Measurements from ENCODE around the gene DPP6. TPM values are rescaled to one million over a fixed set of nuclear protein-coding genes. Genes with fewer than 3 reads are reported as not detected.

Gene DPP6
- total RNA-seq, 1 experiment from 2014 or later = not detected

DNA sequence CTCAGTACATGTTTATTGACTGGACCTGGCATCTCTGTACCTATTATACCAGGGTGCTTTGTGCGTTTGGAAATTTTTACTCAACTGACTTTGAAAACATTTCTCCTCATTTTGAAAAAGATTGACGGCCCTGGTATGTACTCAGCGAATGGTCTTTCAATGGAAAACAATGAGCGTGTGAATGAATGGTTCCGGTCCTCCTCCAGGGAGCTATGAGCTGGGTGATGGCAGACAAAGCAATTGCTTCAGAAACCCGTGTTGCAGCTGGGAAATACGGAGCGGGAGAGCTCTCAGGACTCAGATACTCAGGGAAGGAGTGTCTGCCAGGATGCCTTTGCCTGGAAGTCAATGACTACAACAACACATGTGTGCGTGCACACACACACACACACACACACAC is 824.8 kb downstream of the DPP6 start:
- H3K9me2 ChIP-seq (replicated peaks; ENCODE audit: low read length) = no peaks in the 10 kb centered on the region
- intact Hi-C loops (cut with micrococcal nuclease) = no loop called here
- no peaks in the 10 kb centered on the region for H3K79me2 ChIP-seq (ENCODE audit: low read length)
- peaks cover 51% of the 10 kb centered on the region for H3K27me3 ChIP-seq (ENCODE audit: low read length)
- ChIA-PET POLR2A (ENCODE audit: unreplicated experiment) (no interaction called here), CTCF (no interaction called here)
- no peaks in the 10 kb centered on the region for H3F3A ChIP-seq (ENCODE audit: low read length, unreplicated experiment)
- TF ChIP-seq EZH2phosphoT487 (IDR thresholded peaks at IDR 0.05; ENCODE audit: borderline replicate concordance, low read length) = no peak
- TF ChIP-seq CTCF (conservative IDR thresholded peaks at IDR 0.05; ENCODE audit: low read depth, low read length) = no peak
- no peak for TF ChIP-seq EZH2 (IDR thresholded peaks at IDR 0.05; ENCODE audit: low read length, unreplicated experiment)
- H3K4me1 ChIP-seq (ENCODE audit: insufficient read depth, low read length) = no peaks in the 10 kb centered on the region
- H3K9ac ChIP-seq (ENCODE audit: low read length) = no peak overlapping the region
- H2AFZ ChIP-seq (ENCODE audit: low read length) = no peak overlapping the region
- H3K9me3 ChIP-seq (ENCODE audit: low read length) = no peaks in the 10 kb centered on the region
- H3K36me3 ChIP-seq (ENCODE audit: low read depth, low read length) = no peaks in the 10 kb centered on the region
- no peak overlapping the region for H3K4me2 ChIP-seq (ENCODE audit: low read length)
- ATAC-seq (no peak), DNase-seq (no peak)
- no peak overlapping the region for H3K4me3 ChIP-seq (ENCODE audit: low read length)
- no peaks in the 10 kb centered on the region for H4K20me1 ChIP-seq (ENCODE audit: low read length)
- no peak overlapping the region for H3K27ac ChIP-seq (ENCODE audit: low read length)
- BruUV-seq (replicated peaks) = no TSS peak

GRCh38 chr7:154879629-154880028 is 827.4 kb downstream of the DPP6 start:
- no peak overlapping the region for H2AFZ ChIP-seq (ENCODE audit: low read length)
- no peak for TF ChIP-seq EZH2 (IDR thresholded peaks at IDR 0.05; ENCODE audit: low read length, unreplicated experiment)
- TF ChIP-seq CTCF (conservative IDR thresholded peaks at IDR 0.05; ENCODE audit: low read depth, low read length) = no peak
- no peak for TF ChIP-seq EZH2phosphoT487 (IDR thresholded peaks at IDR 0.05; ENCODE audit: borderline replicate concordance, low read length)
- ATAC-seq = no peak
- H4K20me1 ChIP-seq (ENCODE audit: low read length) = no peaks in the 10 kb centered on the region
- DNase-seq = no peak
- BruUV-seq (replicated peaks) = no TSS peak
- H3K4me1 ChIP-seq (ENCODE audit: insufficient read depth, low read length) = no peaks in the 10 kb centered on the region
- H3K27ac ChIP-seq (ENCODE audit: low read length) = no peak overlapping the region
- ChIA-PET POLR2A (ENCODE audit: unreplicated experiment) (no interaction called here), CTCF (no interaction called here)
- no peaks in the 10 kb centered on the region for H3K9me3 ChIP-seq (ENCODE audit: low read length)
- H3K4me3 ChIP-seq (ENCODE audit: low read length) = no peak overlapping the region
- H3K79me2 ChIP-seq (ENCODE audit: low read length) = no peaks in the 10 kb centered on the region
- H3K36me3 ChIP-seq (ENCODE audit: low read depth, low read length) = no peaks in the 10 kb centered on the region
- no peaks in the 10 kb centered on the region for H3K9me2 ChIP-seq (replicated peaks; ENCODE audit: low read length)
- intact Hi-C loops (cut with micrococcal nuclease) = no loop called here
- H3K9ac ChIP-seq (ENCODE audit: low read length) = no peak overlapping the region
- peaks cover 39% of the 10 kb centered on the region for H3K27me3 ChIP-seq (ENCODE audit: low read length)
- H3F3A ChIP-seq (ENCODE audit: low read length, unreplicated experiment) = no peaks in the 10 kb centered on the region
- no peak overlapping the region for H3K4me2 ChIP-seq (ENCODE audit: low read length)

DNA sequence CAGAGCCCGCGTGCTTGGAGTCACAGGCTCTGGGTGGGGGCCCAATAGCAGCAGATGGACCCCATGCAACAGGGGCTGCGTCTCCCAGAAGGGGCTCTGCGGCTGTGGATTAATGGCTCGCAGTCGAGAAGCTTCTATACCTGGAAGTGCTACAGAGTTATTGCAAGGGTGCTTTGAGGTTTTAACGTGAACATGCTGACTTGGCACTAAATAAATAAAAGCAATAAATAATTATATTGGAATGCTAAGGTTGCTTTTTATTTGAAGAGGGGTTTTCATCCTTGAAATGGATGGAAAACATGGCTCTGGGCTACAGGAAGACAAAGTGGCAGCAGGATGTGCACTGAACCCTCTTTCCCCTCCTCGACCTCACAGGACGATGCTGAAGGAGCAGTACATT is 828.3 kb downstream of the DPP6 start:
- intact Hi-C loops (cut with micrococcal nuclease) = no loop called here

More for the DNA sequence above, 828.3 kb downstream of the DPP6 start:
- H3K9me2 ChIP-seq (replicated peaks; ENCODE audit: low read length) = no peaks in the 10 kb centered on the region
- ATAC-seq (no peak), DNase-seq (no peak)
- POLR2A ChIA-PET (ENCODE audit: unreplicated experiment) = no interaction called here
- no peaks in the 10 kb centered on the region for H3K36me3 ChIP-seq (ENCODE audit: low read depth, low read length)
- TF ChIP-seq EZH2phosphoT487 (IDR thresholded peaks at IDR 0.05; ENCODE audit: borderline replicate concordance, low read length) (no peak), EZH2 (IDR thresholded peaks at IDR 0.05; ENCODE audit: low read length, unreplicated experiment) (no peak), CTCF (conservative IDR thresholded peaks at IDR 0.05; ENCODE audit: low read depth, low read length) (no peak)
- H3K79me2 ChIP-seq (ENCODE audit: low read length) = no peaks in the 10 kb centered on the region
- no peaks in the 10 kb centered on the region for H4K20me1 ChIP-seq (ENCODE audit: low read length)
- H3K9me3 ChIP-seq (ENCODE audit: low read length) = no peaks in the 10 kb centered on the region
- no peak overlapping the region for H3K4me2 ChIP-seq (ENCODE audit: low read length)
- H3K9ac ChIP-seq (ENCODE audit: low read length) = no peak overlapping the region
- H3K27me3 ChIP-seq (ENCODE audit: low read length) = peaks cover 34% of the 10 kb centered on the region
- no peaks in the 10 kb centered on the region for H3F3A ChIP-seq (ENCODE audit: low read length, unreplicated experiment)
- no peak overlapping the region for H3K4me3 ChIP-seq (ENCODE audit: low read length)
- H3K4me1 ChIP-seq (ENCODE audit: insufficient read depth, low read length) = no peaks in the 10 kb centered on the region
- CTCF ChIA-PET = no interaction called here
- H2AFZ ChIP-seq (ENCODE audit: low read length) = no peak overlapping the region
- H3K27ac ChIP-seq (ENCODE audit: low read length) = no peak overlapping the region
- no TSS peak for BruUV-seq (replicated peaks)
